HEK293 (cell line): ENCODE results near the gene DCBLD2.

Source experiments
- CTCF ChIP-seq: fragments of 450-650 bp; formaldehyde crosslinking; IDR thresholded peaks from 2 replicates; pipeline ENCODE4 v1.5.1; 2016; ENCODE audit warnings: missing biosample characterization, missing genetic modification characterization
- EGR2 ChIP-seq: fragments of 450-650 bp; formaldehyde crosslinking; IDR thresholded peaks from 2 replicates; pipeline ENCODE4 v1.5.1; 2016; ENCODE audit warnings: low read depth, missing biosample characterization, missing genetic modification characterization
- KLF10 ChIP-seq: fragments of 450-650 bp; IDR thresholded peaks from 2 replicates; pipeline ENCODE4 v1.5.1; 2018; ENCODE audit warnings: missing biosample characterization, mild to moderate bottlenecking, missing genetic modification characterization
- MZF1 ChIP-seq: fragments of 450-650 bp; formaldehyde crosslinking; IDR thresholded peaks from 2 replicates; pipeline ENCODE4 v1.5.1; 2017; ENCODE audit warnings: missing biosample characterization, missing genetic modification characterization, borderline replicate concordance
- PRDM2 ChIP-seq: fragments of 450-650 bp; formaldehyde crosslinking; IDR thresholded peaks from 2 replicates; pipeline ENCODE4 v1.5.1; 2016; ENCODE audit warnings: missing biosample characterization, missing genetic modification characterization, borderline replicate concordance
- REPIN1 ChIP-seq: fragments of 450-650 bp; formaldehyde crosslinking; IDR thresholded peaks from 2 replicates; pipeline ENCODE4 v1.5.1; 2017; ENCODE audit warnings: missing biosample characterization, missing genetic modification characterization, low read depth
- REST ChIP-seq: fragments of 450-650 bp; formaldehyde crosslinking; IDR thresholded peaks from 2 replicates; pipeline ENCODE4 v1.5.1; 2016; ENCODE audit warnings: missing biosample characterization, missing genetic modification characterization
- ZNF146 ChIP-seq: fragments of 450-650 bp; formaldehyde crosslinking; IDR thresholded peaks from 2 replicates; pipeline ENCODE4 v1.5.1; 2016; ENCODE audit warnings: missing biosample characterization, missing genetic modification characterization
- ZNF157 ChIP-seq: fragments of 450-650 bp; formaldehyde crosslinking; IDR thresholded peaks from 2 replicates; pipeline ENCODE4 v1.5.1; 2016; ENCODE audit warnings: missing biosample characterization, missing genetic modification characterization
- ZNF175 ChIP-seq: fragments of 450-650 bp; formaldehyde crosslinking; IDR thresholded peaks from 2 replicates; pipeline ENCODE4 v1.5.1; 2016; ENCODE audit warnings: missing biosample characterization, missing genetic modification characterization
- ZNF202 ChIP-seq: fragments of 450-650 bp; formaldehyde crosslinking; IDR thresholded peaks from 2 replicates; pipeline ENCODE4 v1.5.1; 2016; ENCODE audit warnings: missing biosample characterization, missing genetic modification characterization, borderline replicate concordance
- ZNF292 ChIP-seq: fragments of 450-650 bp; formaldehyde crosslinking; IDR thresholded peaks from 2 replicates; pipeline ENCODE4 v1.5.1; 2016; ENCODE audit warnings: low read depth, missing biosample characterization, missing genetic modification characterization, borderline replicate concordance
- ZNF639 ChIP-seq: fragments of 450-650 bp; formaldehyde crosslinking; IDR thresholded peaks from 2 replicates; pipeline ENCODE4 v1.5.1; 2016; ENCODE audit warnings: missing biosample characterization, missing genetic modification characterization
- ZNF777 ChIP-seq: fragments of 450-650 bp; formaldehyde crosslinking; IDR thresholded peaks from 2 replicates; pipeline ENCODE4 v1.5.1; 2017; ENCODE audit warnings: missing biosample characterization, missing genetic modification characterization, borderline replicate concordance

- TF ChIP-seq CTCF (no peak), REPIN1 (tag by site-specific recombination) (no peak), ZNF639 (tag by site-specific recombination) (no peak), ZNF175 (tag by site-specific recombination) (no peak), MZF1 (tag by site-specific recombination) (no peak), EGR2 (tag by site-specific recombination) (no peak), ZNF157 (no peak), ZNF777 (tag by site-specific recombination) (no peak), REST (tag by site-specific recombination) (no peak), KLF10 (tag by site-specific recombination) (no peak), ZNF146 (tag by site-specific recombination) (no peak), PRDM2 (no peak), ZNF292 (tag by site-specific recombination) (no peak), ZNF202 (tag by site-specific recombination) (no peak)
Observed at GRCh38 chr3:98814817-98815420, 86.6 kb downstream of the DCBLD2 start.
